Medulla oblongata (tissue), 1 donor: ENCODE results near the gene KRTAP10-9.
"Not testable (repeated sequence)": the region's sequence is repeated elsewhere in the genome, so short reads cannot be mapped to it uniquely, and the experiment has no call there.

Experiments used
- DNase-seq: peaks from one replicate; pipeline ENCODE4 v3.0.0-alpha.2; 2015; ENCODE audit errors: extremely low spot score

Gene KRTAP10-9

DNA sequence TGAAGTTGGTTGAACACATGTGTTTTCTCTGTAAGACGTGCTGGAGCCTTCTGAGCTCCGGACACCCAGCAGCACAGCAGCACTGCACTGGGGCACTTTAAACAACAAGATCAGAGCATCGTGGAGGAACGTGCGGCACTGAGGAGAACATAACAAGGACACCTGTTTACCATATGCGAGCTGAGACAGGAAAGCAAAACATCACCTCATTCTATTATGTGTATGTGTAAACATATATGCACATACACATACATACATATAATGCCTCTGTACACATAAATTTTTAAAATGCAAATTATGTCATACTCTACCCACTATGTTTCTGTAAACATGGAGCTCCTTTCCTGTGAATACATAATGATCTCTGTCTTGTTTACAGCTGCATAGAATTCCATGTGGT is 31.4 kb upstream of the KRTAP10-9 start:
- DNase-seq = no peak

DNA sequence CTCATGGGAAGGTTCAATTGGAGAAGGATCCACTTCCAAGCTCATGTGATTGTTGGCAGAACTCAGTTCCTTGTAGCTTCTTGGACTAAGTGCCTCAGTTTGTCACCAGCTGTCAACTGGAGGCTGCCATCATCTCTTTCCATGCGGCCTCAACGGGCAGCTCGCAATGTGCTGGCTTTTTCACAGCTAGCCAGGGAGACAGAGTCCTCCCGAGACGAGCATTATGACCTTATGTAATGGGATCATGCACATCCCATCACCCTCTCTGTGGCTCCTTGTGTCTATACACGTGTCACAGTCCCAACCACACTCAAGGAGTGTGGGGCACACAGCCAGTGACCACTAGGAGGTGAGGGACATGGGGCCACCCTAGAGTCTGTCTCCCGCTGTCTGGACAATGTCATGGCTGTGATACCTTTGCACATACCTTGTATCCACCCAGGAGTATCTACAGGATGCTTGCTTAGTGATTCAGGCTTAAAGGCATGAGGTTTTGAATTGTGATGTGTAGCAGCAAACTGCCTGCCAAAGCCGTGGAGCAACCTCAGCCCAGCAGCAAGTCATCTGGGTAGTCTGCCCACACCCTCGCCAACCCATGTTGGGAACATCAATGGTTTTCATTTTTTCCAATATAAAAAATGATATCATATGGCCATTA is 30.7 kb upstream of the KRTAP10-9 start:
- DNase-seq = no peak

DNA sequence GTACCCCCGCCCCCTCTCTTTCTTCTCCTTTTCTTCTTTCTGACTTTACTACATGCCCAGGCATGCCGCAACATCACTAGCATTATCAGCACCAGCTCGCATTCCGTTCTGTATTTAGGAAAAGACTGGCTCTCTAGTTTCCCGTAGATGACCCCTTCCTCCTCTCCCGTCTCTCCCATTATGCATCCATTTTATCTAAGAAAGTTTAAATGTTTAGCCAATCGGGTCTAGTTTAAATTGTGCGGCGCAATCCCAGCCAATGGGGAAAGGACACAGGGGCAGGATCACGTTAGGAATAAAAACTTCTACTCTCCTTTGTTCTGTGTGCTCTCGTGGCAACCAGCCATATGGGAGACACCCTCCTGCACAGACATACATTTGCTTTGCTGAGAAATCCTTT is 28.8 kb upstream of the KRTAP10-9 start:
- no peak for DNase-seq

DNA sequence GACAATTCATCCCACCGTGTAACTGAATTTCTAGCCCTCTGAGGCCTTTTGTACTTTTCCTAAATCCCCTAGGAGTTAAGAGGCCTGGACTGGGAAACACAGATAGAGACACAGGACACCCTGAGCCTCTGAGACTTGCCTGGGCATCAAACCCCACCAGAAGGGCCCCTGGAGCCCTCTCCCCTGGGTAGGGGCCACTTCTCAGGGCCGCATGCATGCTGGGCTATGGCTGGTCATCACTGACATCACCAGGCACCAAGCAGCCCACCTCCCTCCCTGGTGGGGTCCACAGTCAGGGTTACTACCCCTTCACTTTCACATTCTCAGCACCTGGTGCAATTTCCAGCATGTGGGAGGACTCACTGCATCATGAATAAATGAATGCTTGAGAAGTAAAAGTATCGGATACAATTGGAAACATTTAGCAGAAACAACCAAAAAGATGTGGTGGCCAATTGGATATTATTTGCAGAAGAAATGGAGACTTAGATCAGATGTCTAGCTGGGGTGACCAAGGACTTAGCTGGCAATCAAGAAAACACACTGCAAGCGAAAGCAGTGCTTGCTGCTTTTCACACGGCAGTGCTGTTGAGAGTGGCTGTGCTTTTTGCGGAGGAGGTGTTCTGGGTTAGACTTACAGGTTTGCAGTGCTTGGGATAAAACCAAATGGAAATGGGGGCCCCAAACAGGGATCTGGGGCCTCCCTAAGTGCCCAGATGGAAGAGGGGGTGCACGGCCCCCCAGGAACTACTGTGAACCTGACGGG is 27.4 kb upstream of the KRTAP10-9 start:
- no peak for DNase-seq

DNA sequence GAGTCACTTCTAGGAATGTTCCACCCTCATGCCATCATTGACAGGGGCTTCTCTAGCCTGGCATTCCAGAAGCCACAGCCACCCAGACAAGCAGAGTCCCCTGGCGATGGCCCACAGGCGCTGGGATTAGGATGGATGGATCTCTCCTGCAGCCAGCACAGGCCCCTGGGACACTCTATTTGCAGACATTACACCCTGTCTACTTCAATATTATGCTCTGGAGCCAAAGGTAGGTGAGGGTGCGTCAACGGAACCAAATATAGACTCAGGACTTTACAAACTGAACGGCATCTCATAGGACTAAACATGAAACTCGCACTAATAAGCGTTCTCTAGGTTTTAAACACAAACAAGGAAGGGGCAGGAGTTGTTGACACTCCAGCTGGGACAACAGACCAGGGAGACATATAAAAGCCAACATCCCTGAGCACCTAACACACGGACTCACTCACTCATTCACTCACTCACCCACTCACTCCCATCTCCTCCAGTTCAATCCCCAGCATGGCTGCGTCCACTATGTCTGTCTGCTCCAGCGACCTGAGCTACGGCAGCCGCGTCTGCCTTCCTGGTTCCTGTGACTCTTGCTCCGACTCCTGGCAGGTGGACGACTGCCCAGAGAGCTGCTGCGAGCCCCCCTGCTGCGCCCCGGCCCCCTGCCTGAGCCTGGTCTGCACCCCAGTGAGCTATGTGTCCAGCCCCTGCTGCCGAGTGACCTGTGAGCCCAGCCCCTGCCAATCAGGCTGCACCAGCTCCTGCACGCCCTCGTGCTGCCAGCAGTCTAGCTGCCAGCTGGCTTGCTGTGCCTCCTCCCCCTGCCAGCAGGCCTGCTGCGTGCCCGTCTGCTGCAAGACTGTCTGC is 26.5 kb upstream of the KRTAP10-9 start, which contains the start of gene KRTAP10-7:
Gene KRTAP10-7, plus strand, starts transcription at position 480 of the 861 bp plus-strand sequence. Its CDS starts 25 bp downstream, at position 505.
- not testable (repeated sequence) for DNase-seq

DNA sequence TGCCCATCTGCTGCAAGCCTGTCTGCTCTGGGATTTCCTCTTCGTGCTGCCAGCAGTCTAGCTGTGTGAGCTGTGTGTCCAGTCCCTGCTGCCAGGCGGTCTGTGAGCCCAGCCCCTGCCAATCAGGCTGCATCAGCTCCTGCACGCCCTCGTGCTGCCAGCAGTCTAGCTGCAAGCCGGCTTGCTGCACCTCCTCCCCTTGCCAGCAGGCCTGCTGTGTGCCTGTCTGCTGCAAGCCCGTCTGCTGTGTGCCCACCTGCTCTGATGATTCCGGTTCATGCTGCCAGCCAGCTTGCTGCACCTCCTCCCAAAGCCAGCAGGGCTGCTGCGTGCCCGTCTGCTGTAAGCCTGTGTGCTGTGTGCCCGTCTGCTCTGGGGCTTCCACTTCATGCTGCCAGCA is 25.8 kb upstream of the KRTAP10-9 start:
- DNase-seq = not testable (repeated sequence)

DNA sequence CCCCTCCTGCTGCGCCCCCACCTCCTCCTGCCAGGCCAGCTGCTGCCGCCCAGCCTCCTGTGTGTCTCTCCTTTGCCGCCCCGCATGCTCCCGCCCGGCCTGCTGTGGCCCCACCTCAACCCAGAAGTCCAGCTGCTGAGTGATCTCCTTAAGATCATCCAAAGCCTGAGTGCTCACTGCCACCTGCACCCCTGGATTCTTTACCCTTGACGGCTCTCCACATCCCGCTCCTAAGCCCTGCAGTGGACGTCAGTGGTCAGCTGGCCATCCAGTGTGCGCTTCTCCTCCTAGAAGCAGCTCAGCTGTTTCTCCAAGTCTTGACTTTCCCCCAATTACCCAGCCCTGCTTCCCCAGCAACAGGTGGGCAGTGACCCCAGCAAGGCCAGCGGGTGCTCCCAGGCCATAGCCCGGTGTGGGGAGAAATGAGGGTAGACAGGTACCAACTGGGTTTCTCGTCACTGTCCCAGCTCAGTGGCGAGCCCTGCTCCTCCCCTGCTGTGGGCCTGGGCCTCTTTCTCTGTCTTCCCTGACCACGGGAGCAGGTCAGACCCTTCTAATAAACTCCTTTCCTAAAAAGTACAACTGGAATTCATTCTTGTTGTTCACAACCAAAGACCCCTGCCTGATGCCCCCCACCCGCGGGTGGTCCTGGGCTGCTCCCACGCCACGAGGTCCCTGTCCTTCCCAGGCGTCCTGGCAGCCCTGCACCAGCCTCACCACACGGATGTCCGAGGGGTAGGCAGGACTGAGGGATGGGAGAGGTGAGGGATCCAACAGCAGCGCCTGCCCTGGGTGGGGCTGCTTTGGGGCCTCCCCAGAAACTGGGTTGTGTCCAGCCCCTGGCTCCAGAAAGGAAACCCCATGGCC is 25.1 kb upstream of the KRTAP10-9 start:
- no peak for DNase-seq

DNA sequence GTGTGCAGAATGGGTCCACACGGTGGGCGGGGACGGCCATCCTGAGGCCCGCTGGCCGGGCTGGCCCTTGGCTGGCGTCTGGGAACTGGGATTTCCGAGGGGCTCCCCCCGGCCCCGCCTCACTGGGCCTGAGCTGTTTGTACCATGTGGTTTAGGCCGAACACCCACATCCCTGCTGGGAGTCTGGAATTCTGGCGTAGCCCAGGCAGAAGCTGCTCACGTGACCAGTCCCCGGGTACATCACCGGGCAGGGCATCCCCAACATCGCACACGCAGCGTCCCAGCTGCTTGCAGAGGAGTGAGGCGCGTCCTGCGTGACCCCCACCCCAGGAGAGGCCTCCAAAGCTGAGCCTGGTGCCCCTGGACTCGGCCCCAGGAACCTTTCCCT is 24.4 kb upstream of the KRTAP10-9 start:
- no peak for DNase-seq

DNA sequence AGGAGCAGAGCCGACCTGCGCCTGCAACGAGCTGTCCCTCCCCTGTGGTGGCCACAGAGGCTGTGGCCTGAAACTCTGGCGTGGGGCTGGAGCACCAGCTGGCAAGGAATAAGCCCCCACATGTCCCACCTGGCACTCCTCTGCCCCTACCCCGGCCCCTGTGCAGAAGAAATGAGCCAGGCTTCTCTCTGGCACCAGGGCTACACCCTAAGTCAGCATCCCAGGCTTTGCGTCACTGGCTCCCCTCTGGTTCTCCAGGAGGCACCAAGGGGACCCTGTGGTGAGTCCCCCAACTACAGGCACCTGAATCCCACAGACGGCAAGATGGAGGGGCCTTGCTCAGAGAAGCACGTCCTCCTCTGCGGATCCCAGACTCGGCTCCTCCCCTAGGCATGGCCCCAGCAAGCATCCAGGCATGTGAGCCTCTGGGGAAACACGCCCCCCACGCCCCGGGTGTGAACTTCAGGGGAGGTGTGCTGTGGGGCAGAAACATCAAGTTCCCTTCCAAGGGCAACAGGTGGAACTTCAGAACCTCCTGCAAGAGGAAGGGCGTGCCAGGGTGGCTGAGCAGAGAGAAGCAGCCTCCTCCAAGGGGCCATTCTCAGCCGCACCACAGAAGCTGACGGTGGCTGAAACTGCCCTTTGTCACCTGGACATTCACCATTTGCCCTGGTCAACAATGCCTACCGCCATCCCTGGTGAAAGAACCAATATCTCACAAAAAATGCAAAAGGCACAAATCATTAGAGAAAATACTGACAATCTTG is 23.6 kb upstream of the KRTAP10-9 start:
- no peak for DNase-seq

DNA sequence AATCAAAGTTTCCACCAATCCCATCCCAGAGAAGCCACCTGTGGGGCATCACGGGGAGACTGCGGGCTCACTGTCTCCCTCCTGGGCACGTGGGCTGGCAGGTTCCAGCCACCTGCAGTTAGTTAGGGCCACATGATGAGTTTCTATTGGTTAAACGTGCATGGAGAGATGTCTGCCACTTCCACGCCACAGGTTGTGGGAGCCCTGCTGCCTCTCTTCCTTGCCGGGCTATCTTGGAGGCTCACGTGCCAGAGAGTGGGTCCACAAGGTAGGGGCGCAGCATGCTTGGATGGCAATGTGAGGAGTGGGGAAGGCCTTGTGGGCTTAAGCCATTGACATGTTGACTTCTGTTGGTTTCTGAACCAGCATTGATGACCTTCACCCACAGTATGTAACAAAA is 23.0 kb upstream of the KRTAP10-9 start:
- no peak for DNase-seq

DNA sequence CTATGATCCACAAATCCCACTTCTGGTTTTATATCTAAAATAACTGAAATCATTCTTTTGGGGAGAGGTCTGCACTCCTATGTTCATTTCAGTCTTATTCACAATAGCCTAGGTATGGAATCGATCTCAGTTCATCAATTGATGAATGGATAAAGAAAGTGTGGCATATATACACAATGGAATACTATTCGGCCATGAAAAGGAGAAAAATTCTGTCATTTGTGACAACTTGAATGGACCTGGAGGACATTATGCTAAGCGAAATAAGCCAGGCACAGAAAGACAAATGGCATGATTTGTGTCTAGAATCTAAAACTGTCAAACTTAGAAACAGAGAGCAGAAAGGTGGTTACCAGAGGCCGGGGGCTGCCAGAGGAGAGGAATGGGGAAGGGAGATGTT is 20.4 kb upstream of the KRTAP10-9 start:
- no peak for DNase-seq

DNA sequence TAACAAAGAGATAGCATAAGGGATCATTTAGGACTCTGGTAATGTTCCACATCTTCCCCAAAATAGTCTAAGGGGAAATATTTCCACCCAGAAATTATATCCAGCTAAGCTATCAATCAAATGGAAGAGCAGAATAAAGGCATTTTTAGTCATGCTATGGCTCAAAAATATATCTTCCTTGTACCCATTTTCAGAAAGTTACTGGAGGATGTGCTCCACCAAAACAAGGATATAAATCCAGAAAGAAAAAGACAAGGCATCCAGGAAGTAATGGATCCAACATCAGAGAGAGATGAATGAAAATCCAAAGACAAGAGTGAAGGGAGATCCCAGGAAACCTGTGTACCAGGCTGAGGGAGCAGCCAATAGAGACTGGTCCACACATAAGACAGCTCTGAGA is 17.7 kb upstream of the KRTAP10-9 start:
- DNase-seq = no peak

DNA sequence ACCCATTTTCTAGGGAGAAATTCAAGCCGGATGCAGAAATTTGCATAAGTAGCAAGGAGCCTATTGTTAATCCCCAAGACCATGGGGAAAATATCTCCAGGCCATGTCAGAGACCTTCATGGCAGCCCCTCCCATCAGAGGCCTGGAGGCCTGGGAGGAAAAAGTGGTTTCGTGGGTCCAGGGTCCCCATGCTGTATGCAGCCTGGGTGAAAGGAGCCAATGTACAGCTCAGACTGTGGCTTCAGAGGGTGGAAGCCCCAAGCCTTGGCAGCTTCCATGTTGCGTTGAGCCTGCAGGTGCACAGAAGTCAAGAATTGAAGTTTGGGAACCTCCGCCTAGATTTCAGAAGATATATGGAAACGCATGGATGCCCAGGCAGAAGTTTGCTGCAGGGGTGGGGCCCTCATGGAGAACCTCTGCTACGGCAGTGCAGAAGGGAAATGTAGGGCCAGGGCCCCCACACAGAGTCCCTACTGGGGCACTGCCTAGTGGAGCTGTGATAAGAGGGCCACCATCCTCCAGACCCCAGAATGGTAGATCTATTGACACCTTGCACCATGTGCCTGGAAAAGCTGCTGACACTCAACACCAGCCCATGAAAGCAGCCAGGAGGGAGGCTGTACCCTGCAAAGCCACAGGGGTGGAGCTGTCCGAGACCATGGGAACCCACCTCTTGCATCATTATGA is 16.6 kb upstream of the KRTAP10-9 start:
- not testable (repeated sequence) for DNase-seq

DNA sequence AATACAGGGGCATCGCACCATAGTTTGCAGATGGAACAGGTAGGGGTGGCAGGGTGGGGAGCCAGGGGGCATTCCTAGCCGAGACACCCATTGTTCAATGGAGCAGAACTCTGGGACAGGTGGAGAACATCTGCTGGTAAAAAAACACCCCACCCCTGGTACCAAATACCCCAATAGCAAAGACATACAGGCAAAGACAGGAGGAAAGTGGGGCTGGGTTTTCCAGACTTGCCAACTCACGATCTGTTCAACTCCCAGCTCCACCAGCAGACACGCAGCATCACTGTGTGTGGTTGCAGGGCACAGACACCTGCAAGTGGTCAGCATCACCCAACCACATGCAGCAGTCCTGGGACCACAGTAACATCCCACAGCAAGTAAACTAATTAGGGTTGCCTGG is 15.3 kb upstream of the KRTAP10-9 start:
- no peak for DNase-seq

DNA sequence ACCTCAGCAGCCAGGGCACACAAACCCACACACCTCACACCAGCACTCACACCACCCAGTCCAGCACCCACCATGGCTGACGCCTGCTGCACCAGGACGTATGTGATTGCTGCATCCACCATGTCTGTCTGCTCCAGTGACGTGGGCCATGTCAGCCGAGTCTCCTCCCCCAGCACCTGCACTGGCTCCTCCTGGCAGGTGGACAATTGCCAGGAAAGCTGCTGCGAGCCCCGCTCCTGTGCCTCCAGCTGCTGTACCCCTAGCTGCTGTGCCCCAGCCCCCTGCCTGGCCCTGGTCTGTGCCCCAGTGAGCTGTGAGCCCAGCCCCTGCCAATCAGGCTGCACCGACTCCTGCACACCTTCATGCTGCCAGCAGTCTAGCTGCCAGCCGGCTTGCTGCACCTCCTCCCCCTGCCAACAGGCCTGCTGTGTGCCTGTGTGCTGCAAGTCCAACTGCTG is 14.8 kb upstream of the KRTAP10-9 start, which contains the start of gene KRTAP10-8:
Gene KRTAP10-8, plus strand, starts transcription at position 51 of the 458 bp plus-strand sequence. Its CDS starts 22 bp downstream, at position 73.
- DNase-seq = no peak

DNA sequence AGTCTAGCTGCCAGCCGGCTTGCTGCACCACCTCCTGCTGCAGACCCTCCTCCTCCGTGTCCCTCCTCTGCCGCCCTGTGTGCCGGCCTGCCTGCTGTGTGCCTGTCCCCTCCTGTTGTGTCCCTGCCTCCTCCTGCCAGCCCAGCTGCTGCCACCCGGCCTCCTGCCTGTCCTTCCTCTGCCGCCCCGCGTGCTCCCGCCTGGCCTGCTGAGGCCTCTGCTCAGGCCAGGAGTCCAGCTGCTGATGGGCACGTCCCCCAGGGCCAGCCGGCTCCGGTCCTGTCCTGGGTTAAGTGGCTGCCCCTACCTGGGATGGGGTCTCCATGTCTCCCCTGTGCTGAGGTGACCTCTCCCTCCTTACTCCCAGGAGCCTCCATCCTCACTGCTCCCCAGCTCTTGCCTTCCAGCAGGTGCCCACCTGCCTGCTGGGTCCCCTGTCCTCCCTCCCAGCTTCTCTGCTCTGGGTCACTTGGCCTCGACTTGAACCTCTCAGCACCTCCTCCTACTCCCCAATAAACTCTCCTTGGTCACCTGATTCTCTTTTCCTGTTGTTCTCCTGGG is 14.1 kb upstream of the KRTAP10-9 start:
- no peak for DNase-seq

DNA sequence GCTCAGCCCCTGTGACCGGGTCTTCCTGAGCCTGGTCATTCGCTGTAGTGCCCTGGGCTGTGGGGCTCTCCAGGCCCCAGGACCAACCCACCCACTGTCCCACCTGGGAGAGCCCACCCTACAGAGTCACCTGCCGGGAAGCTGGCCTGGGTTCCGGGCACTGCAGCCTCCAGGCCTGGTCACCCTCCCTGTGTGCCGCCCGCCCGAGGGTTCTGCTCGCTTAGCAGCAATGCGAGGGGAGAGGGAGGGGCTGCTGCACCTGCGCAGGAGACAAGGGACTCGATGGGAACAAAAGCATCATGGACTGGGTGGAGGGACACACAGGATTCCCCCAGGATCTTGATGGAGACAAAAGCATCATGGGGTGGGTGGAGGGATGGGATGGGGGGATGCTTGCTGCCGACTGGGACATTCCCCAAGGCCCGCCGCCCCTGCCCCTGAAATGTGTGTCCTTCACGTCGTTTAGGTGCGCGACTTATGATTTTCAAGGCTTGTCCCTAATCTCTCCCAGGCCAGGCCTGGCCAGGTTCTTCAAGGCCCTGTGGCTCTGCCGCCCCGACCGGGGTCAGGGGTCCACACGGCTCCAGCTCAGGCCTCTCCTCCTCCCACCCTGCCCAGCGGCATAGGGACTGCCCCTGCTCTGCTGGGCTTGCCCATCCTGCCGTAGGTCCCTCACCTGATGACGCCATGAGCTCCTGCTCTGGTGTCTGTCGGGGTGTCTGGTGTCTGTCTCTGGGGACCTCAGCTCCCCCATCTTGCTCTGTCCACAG is 13.3 kb upstream of the KRTAP10-9 start:
- DNase-seq = no peak

DNA sequence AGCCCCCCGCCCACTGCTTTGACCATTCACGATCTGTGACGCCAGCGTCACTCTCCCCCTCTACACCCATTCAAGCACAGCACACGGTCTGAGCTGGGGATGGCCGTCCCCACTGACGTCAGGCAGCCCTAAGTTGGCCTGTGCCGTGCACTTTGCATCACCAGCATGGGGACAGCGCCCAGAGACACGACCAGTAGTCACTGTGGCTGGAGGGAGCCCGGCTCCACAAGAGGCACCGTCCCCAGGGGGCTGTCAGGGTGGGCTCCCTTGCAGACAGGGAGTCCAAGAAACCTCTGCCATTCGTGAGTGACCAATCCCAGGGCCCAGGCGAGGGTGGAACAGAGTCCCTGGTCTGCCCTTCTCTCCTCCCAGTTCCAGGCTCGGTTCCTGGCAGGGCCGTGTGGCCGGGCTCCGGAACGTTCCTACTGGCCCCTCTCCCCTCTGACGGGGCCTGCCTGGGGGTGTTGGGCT is 12.7 kb upstream of the KRTAP10-9 start:
- DNase-seq = no peak
